Measurements from ENCODE around the gene ARSI.

Gene ARSI

DNA sequence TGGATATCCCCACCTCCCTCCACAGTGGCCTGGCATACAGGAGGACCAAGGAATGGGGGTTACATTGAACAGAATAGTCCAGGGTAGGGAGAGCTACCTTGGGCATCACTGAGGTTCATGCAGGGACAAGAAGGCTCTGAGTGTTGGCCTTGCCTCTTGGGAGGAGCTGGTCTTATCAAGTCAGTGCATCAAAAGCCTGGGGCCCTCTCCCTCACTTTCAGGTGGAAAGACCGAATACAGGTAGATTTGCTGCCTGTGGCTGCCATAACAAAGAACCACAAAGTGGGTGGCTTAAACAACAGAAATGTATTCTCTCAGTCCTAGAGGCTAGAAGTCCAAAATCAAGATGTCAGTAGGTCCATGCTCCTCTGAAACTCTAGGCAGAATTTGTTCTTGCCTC lies 18.5 kb upstream of the ARSI start:
- TF ChIP-seq, protein P1, sequence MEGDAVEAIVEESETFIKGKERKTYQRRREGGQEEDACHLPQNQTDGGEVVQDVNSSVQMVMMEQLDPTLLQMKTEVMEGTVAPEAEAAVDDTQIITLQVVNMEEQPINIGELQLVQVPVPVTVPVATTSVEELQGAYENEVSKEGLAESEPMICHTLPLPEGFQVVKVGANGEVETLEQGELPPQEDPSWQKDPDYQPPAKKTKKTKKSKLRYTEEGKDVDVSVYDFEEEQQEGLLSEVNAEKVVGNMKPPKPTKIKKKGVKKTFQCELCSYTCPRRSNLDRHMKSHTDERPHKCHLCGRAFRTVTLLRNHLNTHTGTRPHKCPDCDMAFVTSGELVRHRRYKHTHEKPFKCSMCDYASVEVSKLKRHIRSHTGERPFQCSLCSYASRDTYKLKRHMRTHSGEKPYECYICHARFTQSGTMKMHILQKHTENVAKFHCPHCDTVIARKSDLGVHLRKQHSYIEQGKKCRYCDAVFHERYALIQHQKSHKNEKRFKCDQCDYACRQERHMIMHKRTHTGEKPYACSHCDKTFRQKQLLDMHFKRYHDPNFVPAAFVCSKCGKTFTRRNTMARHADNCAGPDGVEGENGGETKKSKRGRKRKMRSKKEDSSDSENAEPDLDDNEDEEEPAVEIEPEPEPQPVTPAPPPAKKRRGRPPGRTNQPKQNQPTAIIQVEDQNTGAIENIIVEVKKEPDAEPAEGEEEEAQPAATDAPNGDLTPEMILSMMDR (conservative IDR thresholded peaks at IDR 0.05; ENCODE audit: low read length) = no peak
- DNase-seq (ENCODE audit: low read depth) = no peak
- H3K4me3 ChIP-seq (ENCODE audit: low read length) = no peak overlapping the region

DNA sequence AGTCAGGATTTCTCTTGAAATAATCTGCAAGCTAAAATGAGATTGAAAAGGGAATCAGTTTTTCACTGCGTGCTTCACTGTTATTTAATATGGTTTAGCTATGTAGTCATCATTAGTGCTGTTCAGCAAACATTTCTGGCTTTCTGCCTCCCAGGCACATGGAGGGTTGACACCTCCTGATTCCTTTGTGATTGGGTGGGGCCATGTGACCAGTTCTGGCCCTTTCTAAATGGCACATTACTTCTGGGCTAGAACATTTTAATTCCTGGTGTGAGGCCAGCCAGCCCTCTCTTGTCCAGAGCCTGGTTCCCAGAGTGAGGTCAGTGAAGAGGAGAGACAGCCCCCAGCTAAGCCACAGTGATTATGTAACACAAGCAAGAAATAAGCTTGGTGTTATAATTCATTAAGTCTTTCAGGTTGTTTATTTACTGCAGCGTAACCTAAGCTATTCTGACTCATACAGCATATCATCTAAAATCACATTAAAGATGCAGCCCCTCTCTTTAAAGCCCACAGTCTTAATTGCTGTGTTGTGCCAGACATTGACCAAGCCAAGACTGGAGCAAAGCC lies 17.4 kb upstream of the ARSI start:
- TF ChIP-seq, protein P1 (conservative IDR thresholded peaks at IDR 0.05; ENCODE audit: low read length) = no peak
- no peak overlapping the region for H3K4me3 ChIP-seq (ENCODE audit: low read length)
- DNase-seq (ENCODE audit: low read depth) = peak; percentile 93

DNA sequence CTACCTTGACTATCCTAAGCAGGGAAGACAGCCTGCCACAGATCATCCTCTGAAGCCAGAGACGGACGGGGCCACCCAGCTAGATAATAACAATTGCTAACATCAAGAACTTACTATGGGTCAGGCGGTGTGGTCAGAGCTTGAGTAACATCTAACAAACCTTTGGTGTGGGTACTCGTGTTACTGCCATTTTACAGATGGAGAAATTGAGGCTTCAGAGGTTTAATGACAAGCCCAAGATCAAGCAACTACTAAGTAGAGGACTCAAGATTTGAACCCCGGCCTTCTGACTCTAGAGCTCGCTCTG lies 16.7 kb upstream of the ARSI start:
- H3K4me3 ChIP-seq (ENCODE audit: low read length) = no peak overlapping the region
- no peak for DNase-seq (ENCODE audit: low read depth)
- TF ChIP-seq, protein P1 (conservative IDR thresholded peaks at IDR 0.05; ENCODE audit: low read length) = no peak

DNA sequence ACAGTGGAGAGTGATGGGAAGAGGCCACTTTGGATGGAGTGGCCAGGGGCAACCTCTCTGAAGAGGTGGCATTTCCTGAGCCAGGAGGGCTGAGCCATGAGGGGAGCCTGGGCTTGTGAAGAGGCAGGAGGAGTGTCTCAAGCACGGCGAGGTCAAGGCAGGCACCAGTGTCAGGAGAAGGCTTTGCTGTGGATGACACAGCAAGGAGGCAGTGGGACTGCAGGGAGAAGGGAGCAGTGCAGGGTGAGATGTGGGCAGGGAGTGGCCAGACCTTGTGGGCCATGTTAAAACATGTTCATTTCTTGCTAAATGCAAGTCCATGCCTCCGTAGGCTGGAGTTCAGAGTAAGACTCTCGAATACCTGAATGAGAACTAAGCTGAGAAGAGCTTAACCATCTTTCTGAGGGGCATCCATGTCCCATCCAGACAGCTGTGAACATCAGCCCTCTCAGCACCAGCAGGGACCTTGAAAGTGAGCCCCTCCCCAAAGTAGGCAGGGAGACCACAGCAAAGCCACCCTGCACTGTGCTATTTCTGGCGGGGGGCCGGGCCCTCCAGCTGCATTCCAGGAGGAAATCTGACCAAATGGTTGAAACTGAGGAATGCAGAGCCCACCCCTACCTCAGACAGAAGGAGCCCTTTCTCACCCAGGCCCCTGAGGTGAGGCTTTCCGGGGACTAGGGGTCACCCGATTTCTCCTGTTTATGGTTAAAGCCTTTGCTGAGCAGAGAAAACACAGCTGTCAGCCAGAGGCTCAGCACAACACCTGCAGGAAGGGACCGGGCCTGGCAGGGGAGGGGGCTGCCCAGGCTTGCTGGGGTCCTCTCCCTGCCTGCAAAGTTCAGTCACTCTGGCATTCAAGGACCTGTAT lies 16.1 kb upstream of the ARSI start:
- DNase-seq (ENCODE audit: low read depth) = no peak
- TF ChIP-seq, protein P1 (conservative IDR thresholded peaks at IDR 0.05; ENCODE audit: low read length) = no peak
- no peak overlapping the region for H3K4me3 ChIP-seq (ENCODE audit: low read length)

DNA sequence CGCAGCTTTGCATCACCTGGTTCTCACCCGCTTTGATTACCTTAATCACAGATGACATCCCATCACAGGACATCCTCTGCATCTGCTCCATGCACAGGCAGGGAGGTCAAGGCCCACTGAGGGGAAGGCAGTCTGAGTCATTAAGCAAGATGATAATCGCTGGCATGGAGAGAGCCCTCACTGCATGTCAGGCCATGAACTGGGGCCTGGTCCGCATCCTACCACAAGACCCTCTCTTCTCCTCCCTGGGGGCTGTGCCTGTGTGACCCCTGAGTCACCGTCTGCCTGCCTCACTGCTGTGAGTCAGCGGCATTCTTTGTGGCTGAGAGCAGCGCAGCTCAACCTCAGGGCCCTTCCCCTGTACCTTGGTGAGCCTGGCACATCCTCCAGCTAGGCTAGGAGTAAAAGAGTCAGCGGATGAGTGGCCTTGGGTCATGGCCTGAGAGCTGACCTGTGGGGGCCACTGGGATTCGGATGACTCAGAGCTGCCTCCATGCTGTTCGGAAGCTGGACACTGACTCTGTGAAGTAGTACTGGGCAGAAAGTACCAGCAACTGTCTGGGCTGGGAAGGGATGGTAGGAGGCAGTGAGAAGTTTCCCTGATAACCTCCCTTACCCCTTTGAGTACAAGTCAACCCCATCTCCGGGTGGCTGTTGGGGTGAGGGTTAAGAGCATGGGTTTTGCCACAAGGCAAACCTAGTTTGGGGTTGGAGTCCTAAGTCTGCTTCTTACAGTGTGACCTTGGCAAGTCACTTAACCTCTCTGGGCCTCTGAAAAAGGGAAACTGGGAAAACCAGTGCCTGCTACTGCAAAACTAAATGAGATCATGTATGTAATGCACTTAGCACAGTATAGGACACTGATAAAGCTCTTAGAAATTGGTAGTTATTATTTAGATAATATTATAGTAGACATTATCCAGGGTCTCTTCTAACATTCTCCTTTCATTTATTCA lies 14.6 kb upstream of the ARSI start:
- TF ChIP-seq, protein P1 (conservative IDR thresholded peaks at IDR 0.05; ENCODE audit: low read length) = no peak
- peak; percentile 85 for DNase-seq (ENCODE audit: low read depth)
- H3K4me3 ChIP-seq (ENCODE audit: low read length) = no peak overlapping the region

DNA sequence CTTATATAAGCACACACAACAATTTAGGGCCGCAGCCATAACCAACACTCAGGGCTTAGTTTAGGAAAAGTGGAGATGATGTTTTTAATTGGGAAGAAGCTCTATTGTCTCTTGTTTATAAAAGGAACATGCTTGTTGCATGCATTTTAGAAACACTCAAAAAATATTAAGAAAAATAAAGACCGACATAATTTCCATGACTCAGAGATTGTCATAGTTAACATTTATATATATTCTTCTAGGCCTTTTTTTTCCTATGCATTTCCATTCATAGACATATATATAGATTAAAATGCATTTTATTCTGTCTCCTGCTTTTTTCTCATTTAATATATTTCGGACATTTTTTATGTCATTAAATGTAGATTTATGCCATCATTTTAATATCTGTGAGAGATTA lies 13.6 kb upstream of the ARSI start:
- TF ChIP-seq, protein P1 (conservative IDR thresholded peaks at IDR 0.05; ENCODE audit: low read length) = no peak
- no peak for DNase-seq (ENCODE audit: low read depth)

More for the DNA sequence above, 13.6 kb upstream of the ARSI start:
- H3K4me3 ChIP-seq (ENCODE audit: low read length) = no peak overlapping the region

Measured in AG10803 (cell line).